UCSD-AML1 (cell line): ENCODE data around the gene BUD13.
"Not testable (repeated sequence)": the region's sequence is repeated elsewhere in the genome, so short reads cannot be mapped to it uniquely, and the experiment has no call there.

Experiments
- DNase-seq: peaks from one replicate; lab custom pipeline; 2025; ENCODE audit not compliant: unreplicated experiment; lab: John Stamatoyannopoulos, UW

Gene BUD13

DNA sequence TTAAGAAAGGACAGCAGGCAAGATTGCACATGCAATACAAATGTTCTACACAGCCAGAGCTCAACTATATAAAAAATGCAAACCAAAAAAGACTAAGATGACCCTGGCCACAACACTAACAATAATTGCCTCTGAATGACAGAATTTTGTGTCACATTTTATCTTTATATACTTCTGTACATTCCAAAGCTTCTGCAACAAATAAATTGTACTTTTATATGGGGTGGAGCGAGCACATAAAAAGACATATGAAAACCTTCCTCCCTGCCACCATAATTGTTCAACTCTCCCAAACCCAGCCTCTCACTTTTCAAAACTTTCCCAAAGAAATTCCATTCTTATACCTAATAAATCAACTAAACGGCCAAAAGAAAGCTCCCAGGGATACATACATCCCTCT is 10.7 kb downstream of the BUD13 start:
- no peak for DNase-seq

DNA sequence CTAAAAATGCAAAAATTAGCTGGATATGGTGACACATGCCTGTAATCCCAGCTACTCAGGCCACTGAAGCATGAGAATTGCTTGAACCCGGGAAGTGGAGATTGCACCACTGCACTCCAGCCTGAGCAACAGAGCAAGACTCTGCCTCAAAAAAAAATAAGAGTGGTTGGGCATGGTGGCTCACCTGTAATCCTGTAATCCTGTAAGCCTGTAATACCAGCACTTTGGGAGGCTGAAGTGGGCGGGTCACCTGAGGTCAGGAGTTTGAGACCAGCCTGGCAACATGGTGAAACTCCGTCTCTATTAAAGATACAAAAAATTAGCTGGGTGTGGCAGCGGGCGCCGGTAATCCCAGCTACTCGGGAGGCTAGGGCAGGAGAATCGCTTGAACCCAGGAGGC is 16.7 kb downstream of the BUD13 start:
- not testable (repeated sequence) for DNase-seq

DNA sequence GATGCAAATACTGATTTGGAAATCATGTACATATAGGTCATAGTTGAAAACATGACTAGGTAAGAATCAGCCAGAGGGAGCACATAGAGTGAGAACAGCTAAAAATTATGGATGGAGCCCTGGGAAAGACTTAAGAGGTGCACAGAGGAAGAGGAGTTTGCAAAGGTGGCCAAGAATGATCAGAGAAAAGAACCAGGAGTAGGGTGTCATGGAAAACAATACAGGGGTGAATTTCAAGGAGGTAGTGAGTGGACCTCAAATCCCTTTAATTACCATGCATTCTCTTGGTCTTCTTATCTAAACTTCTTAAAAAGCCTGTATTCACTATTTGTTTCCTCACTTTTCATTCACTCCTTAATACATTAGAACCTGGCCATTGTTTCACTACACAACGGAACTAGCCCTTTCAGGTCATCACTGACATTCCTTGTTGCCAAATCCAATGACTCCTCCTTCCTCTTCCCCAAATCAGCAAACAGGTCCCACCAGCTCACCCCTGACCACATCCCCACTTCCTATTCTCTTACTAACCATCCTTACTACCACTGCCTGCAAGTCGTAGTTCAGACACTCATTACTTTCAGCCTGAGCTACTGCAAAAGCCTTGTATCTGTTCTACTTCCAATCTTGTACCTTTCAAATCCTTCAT is 22.6 kb downstream of the BUD13 start:
- no peak for DNase-seq

DNA sequence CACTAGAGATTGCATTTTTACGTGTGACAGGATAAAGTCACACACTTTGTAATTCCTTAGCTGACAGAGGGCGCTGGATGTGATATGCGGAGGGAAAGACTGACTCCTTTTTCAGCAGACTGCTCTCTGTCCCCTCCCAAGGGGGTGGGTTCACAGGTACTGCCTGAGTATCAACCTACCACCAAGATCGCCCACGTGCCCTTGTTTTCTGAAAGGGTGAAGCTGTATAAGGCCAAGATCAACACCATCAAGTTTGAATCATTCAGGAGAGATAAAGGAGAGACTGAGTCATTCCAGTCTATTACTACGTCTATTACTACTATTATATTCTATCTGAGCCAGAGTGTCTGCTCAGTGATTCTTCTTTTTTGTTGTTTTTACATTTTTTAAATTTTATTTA is 30.7 kb downstream of the BUD13 start:
- DNase-seq, result no peak

DNA sequence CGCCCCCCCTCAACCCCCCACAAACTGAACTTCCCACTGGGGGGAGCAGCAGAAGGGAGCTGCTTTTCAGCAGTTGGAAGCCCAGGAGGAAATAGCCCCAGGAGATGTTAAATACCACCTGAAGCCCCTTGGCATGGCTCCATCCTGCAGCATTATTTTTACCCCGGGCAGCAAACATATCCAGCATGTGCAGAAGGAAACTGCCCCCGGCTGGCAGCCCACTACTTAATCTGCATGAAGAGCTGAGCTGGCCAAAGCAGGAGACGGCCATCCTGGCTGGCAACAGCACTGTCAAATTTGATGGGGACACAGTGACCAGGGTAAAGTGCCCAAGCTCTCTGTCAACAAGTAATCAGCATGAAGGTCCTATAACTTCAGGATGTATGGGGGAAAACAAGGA is 32.0 kb downstream of the BUD13 start:
- DNase-seq, result no peak

DNA sequence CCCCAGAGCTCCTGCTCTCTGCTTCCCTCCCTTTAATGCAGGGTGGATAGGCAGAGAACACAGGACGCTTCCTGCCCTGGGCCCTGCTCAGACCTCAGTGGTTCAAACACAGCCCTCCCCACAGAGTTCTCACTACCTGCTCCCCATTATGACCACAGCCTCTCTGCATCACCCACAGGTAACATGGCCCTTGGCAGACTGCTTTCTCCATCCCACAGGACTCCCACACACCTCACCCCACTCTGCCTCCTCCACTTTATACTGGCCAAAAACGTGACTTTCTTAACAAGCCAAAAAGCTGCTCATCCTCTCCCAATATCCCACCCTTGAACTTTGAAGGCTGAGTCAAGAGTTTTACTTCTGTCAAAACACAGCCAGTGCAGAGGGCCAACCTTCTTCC is 33.8 kb downstream of the BUD13 start:
- no peak for DNase-seq

DNA sequence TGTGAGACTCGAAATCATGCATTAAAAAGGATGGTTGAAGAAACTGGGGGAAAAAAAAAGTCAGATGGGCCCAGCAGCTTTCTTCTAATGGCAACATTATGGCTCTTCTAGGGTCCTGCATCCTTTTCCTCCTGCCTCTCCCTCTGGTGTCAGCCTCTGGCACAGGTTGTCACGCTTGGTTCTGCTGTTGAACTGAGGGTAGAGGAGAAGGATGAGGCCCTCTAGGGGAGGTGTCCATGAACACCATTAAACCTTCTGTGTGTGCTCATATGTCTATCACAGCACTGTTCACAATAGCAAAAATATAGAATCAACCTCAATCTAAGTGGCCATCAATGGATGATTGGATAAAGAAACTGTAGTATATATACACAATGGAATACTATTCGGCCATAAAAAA is 36.0 kb downstream of the BUD13 start:
- DNase-seq, result no peak

DNA sequence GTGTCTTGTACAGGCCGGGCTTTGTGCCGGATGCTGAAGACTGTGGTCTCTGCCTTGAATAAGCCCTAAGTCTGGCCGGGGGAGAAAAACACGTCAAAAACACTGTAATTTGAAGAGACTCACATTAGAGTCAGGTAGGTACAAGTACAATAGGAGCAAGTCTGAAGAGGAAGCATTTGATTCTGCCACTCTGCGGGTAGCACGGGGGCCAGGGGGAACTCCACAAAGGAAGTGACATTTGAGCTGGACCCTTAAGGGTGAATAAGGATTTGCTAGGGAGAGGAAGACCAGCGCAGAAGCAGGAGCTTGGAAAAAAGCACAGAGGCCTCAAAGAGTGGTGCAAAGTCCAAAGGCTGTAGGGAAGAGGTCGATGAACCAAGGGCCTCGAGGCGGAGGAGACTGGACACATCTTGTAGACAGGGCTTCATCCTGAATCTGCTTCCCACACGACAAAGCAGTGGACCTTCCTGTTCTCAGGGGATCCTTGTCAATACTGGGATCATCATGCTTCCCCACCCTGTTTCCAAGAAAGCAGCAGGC is 38.7 kb downstream of the BUD13 start:
- DNase-seq, result peak; percentile 27

DNA sequence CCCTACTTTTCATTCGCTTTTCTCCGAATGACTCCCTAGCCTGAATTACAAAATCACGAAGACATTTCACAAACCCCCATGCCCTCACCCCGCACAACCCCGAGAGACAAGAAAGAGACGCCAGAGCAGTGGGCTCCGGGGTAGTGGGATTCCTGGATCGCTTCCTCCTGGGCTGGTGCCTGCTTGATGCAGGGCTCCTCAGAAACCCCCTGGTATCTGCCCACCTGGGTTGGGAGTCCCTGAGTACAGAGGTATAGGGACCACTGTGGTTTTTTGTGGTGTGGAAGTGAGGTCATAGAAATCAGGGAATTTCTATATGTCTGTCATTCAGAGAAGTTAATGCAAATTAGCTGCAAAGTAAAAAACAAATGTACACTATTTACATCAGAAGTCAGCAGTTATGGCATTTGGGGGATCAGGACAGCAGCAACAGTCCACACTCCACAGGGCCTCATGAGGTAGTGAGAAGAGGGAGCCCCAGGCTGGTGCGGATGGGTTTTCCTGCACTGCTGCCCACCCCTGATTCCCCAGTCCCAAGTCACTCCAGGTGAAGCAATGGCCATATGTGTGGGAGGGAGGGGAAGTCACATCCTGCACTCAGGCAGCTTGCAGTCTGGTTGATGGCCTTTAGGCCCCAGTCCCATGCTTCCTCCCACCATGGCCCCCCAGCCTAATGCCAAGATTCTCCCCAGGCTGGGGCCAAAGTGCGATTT is 39.6 kb downstream of the BUD13 start:
- DNase-seq, result no peak

DNA sequence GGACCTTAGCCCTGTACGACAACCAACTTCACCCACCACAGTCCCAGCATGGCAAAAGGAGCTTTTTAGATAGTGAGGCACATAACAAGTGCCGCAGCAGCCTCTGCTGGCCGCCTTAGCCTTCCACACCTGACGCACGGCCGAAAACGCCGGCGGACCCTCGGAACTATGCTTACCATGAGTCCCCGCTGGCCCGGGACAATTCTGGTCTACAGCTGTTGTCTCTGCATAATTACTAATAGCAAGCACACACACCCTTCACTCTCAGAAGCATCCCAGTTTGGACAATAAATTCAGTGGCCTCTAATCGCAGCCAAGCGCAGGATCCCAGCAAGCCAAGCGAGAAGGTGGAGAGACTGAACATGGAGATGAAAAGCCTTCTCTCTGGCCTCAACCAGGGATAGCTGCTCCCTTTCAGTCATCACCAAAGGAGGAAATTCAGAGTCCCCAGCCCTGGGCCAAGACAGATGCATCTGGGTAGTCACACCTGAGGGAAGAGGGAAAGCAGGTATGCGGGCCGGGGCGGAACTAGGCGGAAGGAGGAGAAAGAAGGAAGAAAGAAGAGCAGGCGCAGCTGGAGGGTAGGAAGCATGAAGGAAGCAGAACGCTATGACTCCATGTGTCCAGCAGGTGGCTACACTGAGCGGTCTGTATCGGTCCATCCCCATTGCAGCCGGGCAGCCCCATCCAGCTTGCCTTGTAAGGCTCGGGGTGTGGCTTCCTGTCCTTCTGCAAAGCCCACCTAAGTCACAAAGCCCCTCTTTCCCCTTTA is 40.3 kb downstream of the BUD13 start:
- peak; percentile 53 for DNase-seq

DNA sequence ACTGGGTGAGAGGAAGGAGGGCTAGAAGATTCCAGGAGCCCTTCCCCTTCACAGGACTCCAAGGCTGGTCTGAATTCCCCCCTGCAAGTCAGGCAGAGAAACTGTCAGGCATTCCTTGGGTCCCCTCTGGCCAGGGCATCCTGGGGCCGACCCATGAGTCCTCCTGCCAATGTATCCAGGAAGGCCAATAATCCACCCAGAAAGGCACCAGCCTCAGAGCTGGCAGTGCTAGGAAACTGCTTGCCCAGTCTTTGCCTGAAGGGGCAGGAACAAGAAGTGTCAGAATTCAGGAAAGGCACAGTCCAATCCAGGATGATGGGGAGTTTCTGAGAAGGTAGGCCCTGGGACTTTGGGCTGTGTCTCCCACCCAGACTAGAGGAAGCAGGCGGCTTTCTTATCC is 41.0 kb downstream of the BUD13 start:
- no peak for DNase-seq

DNA sequence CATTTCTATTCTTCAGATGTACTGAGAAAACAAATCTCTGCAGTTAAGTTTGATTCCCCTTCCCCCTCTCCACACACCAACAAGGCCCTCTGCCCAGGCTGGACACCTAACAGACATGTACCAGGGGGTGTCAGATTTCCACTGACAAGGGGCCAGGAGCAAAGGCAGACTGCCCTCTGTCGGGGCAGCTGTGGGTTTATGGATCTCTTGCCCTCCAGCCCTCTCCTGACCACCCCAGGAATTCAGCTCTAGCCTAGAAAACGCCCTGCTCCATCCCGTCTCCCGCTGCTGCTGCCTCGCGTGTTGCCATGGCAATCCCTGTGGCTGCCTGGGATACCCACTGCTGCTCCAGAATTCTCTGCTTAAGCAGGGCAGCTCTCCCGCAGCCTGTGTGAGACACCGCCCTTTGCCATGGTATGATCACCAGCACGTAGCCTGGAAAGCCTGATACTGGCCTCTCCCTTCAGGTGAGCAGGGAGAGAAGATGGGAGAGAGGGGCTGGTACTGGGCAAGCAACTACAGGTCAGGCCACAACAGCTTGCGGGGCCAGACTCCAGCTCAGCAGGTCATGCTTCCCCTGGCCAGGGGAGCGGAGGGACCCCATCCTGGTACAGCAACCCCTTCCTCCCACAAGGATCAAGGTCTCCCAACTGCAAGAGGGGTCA is 41.6 kb downstream of the BUD13 start:
- no peak for DNase-seq

DNA sequence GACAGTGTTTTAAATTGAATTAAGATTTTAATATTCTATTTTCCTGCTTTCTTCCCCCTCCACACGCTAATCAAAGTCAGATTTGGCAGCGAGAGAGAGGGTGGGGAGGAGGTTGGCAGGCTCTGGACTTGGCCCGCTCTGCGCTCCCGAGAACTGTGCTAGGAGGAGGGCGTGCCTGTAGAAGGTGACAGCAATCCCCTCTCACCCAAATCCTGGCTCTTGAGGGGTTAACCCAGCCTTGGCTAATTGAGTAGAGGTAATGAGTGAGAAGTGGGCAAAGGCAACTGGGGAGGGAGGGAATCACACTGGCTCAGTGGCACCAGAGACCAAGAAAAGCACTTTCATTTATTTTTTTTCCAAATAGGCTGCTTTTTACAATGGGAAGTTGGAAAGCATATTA is 42.2 kb downstream of the BUD13 start:
- no peak for DNase-seq

DNA sequence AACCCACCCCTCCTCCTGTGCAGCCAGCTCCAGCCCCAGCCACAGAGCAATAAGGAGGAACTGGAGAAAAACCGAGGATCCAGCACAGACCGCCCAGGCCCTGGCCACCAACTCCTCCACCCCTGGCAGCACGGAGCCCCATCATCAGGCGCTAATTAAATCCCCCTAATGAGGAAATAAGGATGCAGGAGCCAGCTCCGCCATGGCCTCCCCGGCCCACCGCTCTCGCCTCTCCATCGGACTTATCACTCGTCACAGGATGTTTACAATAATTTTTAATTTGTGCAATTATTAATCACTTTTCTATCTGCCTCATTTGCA is 42.6 kb downstream of the BUD13 start:
- DNase-seq, result no peak

DNA sequence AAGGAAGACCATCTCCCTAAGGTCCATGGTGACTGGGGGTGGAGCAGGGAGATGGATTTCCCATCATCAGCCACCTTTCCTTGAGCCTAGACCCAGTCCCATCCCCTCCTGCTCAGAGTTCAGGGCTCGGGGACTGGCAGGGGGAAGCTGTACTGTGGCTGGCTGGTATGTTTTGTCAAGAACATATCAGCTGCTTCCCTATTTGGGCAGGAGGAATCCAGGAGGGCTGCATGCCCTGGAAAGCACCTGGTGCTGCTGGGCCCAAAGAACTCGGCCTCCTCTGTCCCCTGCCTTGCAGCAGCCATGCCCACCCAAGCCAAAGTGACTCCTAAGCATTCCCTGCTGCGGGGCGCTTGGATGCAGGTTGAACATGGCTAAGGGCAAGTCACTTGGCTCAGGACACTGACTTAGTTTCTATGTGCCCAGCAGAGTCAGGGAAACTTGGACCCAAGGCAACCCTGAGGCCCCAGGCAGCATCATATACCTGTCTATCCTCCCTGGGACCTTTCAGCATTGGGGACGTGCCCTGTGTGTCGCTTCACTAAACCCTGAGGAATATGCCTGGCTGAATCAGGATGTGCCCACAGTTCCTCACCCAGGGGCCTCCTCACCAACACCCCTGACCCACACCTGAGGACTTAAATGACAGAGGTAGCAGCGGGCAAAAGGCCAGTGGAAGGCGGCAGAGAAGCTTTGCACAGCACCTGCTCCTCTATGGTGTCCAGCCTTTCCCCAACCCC is 43.1 kb downstream of the BUD13 start:
- no peak for DNase-seq

DNA sequence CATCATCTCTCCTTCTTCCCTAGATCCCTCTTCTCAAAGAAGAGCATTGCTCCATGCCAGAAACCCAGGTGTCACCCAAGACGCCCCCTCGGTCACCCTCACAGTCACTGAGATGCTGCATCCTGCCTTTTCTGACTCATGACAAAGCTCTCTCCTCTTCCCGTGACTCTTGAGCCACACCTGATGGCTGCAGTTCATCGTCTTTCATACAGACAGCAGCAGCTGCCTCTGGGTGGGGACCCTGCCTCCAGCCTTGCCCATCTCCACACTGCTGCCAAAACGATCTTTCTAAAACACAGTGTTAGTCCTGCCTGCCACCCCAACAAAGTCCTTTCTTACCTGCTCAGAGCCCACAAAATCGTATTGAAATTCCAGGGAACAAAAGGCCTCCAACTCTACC is 44.8 kb downstream of the BUD13 start:
- DNase-seq, result no peak

DNA sequence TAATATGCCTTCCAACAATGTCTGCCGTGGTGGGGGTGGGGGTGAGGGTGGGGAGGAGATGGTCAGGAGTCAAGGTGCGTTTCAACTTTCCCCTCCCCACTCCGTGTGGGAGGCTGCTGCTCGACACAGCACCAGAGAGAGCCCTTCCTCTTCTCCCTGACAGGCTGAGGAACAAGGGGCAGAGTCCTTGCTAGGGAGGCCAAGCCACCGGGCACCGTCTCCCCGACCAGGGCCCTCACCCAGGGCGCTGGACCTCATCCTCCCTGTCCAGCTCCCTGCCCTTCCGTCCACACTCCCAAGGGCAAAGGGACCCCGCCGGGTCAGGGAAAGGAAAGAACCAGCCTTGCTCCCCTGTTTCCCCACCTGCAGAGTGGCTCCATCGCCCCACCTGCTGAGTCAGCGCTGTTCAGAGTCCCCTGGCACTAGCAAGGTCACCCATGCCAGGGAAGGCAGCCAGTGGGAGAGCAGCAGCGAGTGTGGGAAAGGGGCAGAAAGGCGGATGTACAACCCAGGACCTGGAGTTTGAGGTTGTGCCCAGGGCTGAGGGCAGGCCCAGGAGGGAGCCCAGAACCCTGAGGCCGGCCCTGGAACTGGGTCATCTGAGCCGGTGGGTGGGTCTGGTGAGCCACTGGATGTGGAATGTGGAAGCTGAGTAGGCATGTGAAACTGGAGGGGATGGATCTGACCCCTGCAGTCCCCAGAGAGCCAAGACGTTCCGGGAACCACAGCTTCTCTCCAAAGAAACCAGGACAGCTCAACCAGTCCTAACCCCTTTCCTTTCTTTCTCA is 47.2 kb downstream of the BUD13 start:
- DNase-seq, result no peak

DNA sequence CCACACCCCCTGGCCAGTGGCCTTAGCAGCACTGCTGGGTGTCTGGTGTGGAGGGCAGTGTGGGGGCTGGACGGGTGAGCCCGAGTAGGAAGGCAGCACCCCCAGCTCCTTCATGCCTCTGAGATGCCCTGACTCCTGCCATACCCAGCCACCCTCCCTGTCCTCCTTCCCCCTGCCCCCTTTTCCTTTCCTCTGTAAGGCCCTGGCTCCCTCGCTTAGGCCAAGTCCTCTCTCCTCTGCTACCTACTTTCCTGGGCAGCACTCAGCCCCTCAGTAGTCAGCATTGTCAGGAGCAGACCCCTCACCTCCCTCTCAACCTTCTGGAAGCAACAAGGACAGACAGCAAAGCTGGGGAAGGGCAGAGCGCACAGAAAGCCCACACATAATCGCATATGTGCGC is 48.0 kb downstream of the BUD13 start:
- no peak for DNase-seq

DNA sequence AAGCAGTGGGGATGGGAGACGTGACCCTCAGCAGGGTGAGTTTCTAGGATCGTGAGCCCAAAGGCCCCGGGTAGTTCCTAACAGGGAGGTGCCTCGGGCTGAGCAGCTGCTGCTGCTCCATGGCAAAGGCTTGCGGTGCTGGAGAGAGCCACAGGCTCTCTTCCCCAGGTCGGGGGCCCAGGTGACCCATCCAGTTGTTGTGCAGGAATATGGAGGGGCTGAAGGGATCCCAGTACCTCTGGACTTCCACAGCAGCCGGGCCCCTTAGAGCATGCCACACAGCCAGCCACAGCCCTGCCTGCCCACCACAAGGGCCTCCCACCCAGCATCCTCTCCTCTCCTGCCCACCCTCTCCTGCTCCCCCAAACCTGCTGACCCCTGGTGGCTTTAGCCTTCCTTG is 49.3 kb downstream of the BUD13 start:
- DNase-seq, result no peak

DNA sequence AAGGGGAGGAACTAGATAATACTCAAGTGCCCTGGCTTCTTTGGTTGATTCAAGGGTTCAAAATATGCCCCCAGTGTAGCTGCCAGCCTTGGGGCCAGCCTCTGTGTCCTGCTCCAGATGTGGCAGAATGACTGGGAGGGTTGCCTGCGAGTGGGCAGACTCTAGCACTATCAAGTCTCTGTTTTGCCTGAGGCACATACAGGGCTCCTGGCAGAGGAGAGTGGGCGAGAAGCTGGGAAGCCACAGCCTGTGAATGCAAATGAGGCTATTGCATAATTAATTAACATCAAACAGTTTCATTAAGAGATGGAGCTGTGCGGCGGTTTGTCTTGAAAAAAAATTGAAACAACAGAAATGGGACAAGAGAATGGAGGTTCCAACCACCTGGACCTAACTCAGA is 50.8 kb downstream of the BUD13 start:
- no peak for DNase-seq
